Neural cell (in vitro differentiated cells): ENCODE measurements around the gene LSM12.

Source experiments
- EP300 ChIP-seq: fragments of 450-650 bp; conservative IDR thresholded peaks from 2 replicates; pipeline ENCODE4 v1.6.1; 2014; ENCODE audit warnings: antibody characterized with exemption, mild to moderate bottlenecking, moderate library complexity; ENCODE audit not compliant: poor library complexity, severe bottlenecking
- EZH2 ChIP-seq: fragments of 200-600, 300-800 bp; shearing (Covaris generic), sonication (generic); IDR thresholded peaks from 2 replicates; pipeline ENCODE4 v1.6.1; 2014; ENCODE audit warnings: antibody characterized with exemption, low read length, borderline replicate concordance, mild to moderate bottlenecking; ENCODE audit not compliant: insufficient read depth, poor library complexity, severe bottlenecking
- POLR2AphosphoS5 ChIP-seq: IDR thresholded peaks from 2 replicates; pipeline ENCODE4 v1.6.1; 2012
- TF ChIP-seq, protein P1 (sequence below): fragments of 450-650 bp; IDR thresholded peaks from 2 replicates; pipeline ENCODE4 v1.5.1; 2014; ENCODE audit warnings: antibody characterized with exemption, mild to moderate bottlenecking, moderate library complexity; ENCODE audit not compliant: poor library complexity, severe bottlenecking

DNA sequence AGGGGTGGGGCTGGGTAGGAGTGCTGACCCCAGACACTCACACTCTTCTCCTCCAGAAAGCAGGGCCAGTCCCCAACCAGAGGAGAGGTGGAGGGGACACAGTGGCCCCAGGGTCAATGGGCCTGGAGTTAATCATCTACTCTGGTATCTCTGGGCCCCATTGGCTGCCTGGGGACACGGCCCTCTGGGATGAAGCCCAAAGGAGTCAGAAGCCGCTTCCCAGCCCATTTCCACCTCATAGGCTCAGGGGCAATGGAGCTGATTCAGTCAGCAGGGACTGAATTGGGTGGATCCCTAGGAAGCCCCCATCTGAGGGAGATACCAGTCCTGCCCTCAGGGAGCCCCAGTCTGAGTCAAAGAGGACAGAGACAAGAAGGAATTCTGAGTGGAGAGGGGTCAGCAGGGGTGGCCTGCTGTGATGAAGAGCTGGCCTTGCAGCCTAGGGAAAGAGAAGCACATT, 65.0 kb downstream of the LSM12 start:
- TF ChIP-seq EZH2 (no peak), POLR2AphosphoS5 (no peak), EP300 (no peak)
- TF ChIP-seq, protein P1, sequence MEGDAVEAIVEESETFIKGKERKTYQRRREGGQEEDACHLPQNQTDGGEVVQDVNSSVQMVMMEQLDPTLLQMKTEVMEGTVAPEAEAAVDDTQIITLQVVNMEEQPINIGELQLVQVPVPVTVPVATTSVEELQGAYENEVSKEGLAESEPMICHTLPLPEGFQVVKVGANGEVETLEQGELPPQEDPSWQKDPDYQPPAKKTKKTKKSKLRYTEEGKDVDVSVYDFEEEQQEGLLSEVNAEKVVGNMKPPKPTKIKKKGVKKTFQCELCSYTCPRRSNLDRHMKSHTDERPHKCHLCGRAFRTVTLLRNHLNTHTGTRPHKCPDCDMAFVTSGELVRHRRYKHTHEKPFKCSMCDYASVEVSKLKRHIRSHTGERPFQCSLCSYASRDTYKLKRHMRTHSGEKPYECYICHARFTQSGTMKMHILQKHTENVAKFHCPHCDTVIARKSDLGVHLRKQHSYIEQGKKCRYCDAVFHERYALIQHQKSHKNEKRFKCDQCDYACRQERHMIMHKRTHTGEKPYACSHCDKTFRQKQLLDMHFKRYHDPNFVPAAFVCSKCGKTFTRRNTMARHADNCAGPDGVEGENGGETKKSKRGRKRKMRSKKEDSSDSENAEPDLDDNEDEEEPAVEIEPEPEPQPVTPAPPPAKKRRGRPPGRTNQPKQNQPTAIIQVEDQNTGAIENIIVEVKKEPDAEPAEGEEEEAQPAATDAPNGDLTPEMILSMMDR = no peak
